ENCODE data around the gene PRRT1B.
"Not testable (repeated sequence)": the region's sequence is repeated elsewhere in the genome, so short reads cannot be mapped to it uniquely, and the experiment has no call there.

PRRT1B gene

GRCh38 chr9:131502781-131503625 lies 42.3 kb upstream of the PRRT1B start, which contains the start of gene POMT1:
POMT1 (plus strand) TSS chr9:131502918; CDS start chr9:131504219, 1,301 bp downstream.
- no peak for TF ChIP-seq CTCF (IDR thresholded peaks at IDR 0.05; ENCODE audit: extremely low read depth, insufficient read depth, missing control alignments)
- in situ Hi-C loops (cut with MboI; ENCODE audit: low pct_unique_long_range_greater_than_20kb, low sequenced_read_pairs, unreplicated experiment), result no loop called here
- peak; percentile 98 for DNase-seq (ENCODE audit: low spot score)

GRCh38 chr9:131503626-131504465 lies 41.5 kb upstream of the PRRT1B start:
- TF ChIP-seq CTCF (IDR thresholded peaks at IDR 0.05; ENCODE audit: extremely low read depth, insufficient read depth, missing control alignments), result no peak
- in situ Hi-C loops (cut with MboI; ENCODE audit: low pct_unique_long_range_greater_than_20kb, low sequenced_read_pairs, unreplicated experiment), result no loop called here
- DNase-seq (ENCODE audit: low spot score), result peak; percentile 58

GRCh38 chr9:131505012-131505411 lies 40.3 kb upstream of the PRRT1B start:
- no peak for TF ChIP-seq CTCF (IDR thresholded peaks at IDR 0.05; ENCODE audit: extremely low read depth, insufficient read depth, missing control alignments)
- no peak for DNase-seq (ENCODE audit: low spot score)
- in situ Hi-C loops (cut with MboI; ENCODE audit: low pct_unique_long_range_greater_than_20kb, low sequenced_read_pairs, unreplicated experiment), result no loop called here

GRCh38 chr9:131511416-131511815 lies 33.9 kb upstream of the PRRT1B start:
- TF ChIP-seq CTCF (IDR thresholded peaks at IDR 0.05; ENCODE audit: extremely low read depth, insufficient read depth, missing control alignments), result no peak
- in situ Hi-C loops (cut with MboI; ENCODE audit: low pct_unique_long_range_greater_than_20kb, low sequenced_read_pairs, unreplicated experiment), result no loop called here
- DNase-seq (ENCODE audit: low spot score), result no peak

- no peak for TF ChIP-seq CTCF (IDR thresholded peaks at IDR 0.05; ENCODE audit: extremely low read depth, insufficient read depth, missing control alignments)
- in situ Hi-C loops (cut with MboI; ENCODE audit: low pct_unique_long_range_greater_than_20kb, low sequenced_read_pairs, unreplicated experiment), result no loop called here
- no peak for DNase-seq (ENCODE audit: low spot score)
Observed at GRCh38 chr9:131511880-131512279, 33.4 kb upstream of the PRRT1B start.

GRCh38 chr9:131513177-131513576 lies 32.1 kb upstream of the PRRT1B start:
- in situ Hi-C loops (cut with MboI; ENCODE audit: low pct_unique_long_range_greater_than_20kb, low sequenced_read_pairs, unreplicated experiment), result no loop called here
- DNase-seq (ENCODE audit: low spot score), result no peak
- no peak for TF ChIP-seq CTCF (IDR thresholded peaks at IDR 0.05; ENCODE audit: extremely low read depth, insufficient read depth, missing control alignments)

GRCh38 chr9:131515559-131516031 lies 29.7 kb upstream of the PRRT1B start:
- in situ Hi-C loops (cut with MboI; ENCODE audit: low pct_unique_long_range_greater_than_20kb, low sequenced_read_pairs, unreplicated experiment); DNase-seq (ENCODE audit: low spot score): not testable (repeated sequence)
